KOPT-K1 (cell line): ENCODE measurements around the gene FMNL2.

ENCODE experiments used
- H3K27ac ChIP-seq: fragments of 200-600 bp; sonication (generic); 2 replicates; pipeline ENCODE4 v1.5.1; 2016; ENCODE audit warnings: antibody characterized with exemption, mild to moderate bottlenecking, low read depth, low read length; ENCODE audit not compliant: poor library complexity, severe bottlenecking
- H3K36me3 ChIP-seq: fragments of 200-600 bp; sonication (generic); 2 replicates; pipeline ENCODE4 v1.5.1; 2017; ENCODE audit warnings: antibody characterized with exemption, mild to moderate bottlenecking, low read length, moderate library complexity; ENCODE audit not compliant: insufficient read depth
- H3K9me3 ChIP-seq: fragments of 200-600 bp; sonication (generic); 2 replicates; pipeline ENCODE4 v1.5.1; 2017; ENCODE audit warnings: antibody characterized with exemption, low read length, mild to moderate bottlenecking; ENCODE audit not compliant: insufficient read depth, poor library complexity, severe bottlenecking

Gene FMNL2

DNA sequence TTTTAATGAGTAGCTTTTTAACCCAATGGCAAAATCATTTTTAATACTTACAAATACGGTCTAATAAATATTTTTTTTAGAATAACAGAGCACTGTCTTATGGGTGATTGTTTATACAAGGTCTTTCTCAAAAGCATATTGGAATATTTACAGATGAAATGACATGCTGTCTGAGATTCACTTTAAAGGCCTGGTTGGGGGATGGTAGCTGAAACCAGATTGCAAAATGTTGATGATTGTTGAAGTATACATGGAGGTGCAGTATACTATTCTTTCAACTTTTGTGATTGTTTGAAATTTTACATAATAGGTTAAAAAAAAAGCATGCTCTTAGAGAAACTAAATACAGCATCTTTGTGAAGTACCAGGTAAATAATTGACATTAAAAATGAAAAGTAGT lies 111.2 kb downstream of the FMNL2 start:
- no peaks in the 10 kb centered on the region for H3K9me3 ChIP-seq
- H3K36me3 ChIP-seq = no peaks in the 10 kb centered on the region
- H3K27ac ChIP-seq = no peak overlapping the region

DNA sequence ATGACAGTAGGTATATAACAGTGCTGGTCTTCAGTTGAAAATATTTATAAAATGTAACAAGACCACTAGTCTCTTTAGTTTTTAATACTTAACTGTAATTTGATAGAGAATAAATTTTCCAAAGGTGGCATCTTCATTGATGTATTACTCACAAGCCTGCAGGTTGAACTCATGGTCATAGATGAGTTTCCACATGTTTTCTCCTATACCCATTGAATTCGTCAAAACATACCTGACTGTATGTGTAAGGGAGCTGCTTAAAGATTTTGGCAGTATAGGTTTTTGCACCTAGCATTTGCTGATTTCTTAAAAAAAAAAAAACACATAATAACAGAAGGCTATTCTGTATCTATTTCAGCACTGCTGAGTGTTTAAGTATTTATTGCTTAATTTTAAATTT lies 112.9 kb downstream of the FMNL2 start:
- Histone ChIP-seq H3K36me3 (no peaks in the 10 kb centered on the region), H3K9me3 (no peaks in the 10 kb centered on the region), H3K27ac (no peak overlapping the region)

DNA sequence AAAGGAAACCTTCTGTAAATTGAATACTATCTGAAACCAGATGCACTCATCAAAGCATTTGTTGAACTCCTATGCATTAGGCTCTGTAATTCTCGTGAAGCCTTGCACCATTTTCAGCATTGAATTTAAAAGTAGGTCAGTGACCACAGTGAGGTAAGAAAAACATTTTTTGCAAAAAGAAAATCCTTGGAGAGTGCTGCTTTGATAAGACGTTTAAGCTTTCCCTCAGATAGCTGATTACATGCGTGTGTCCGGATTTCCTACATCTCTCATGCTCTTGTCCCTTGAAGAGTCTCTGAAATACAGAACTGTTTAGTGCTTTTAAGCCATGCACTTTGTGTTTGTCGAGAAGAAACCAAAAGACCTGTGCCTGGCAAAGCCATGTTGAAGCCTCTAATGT lies 113.6 kb downstream of the FMNL2 start:
- no peaks in the 10 kb centered on the region for H3K36me3 ChIP-seq
- H3K9me3 ChIP-seq = no peaks in the 10 kb centered on the region
- no peak overlapping the region for H3K27ac ChIP-seq

DNA sequence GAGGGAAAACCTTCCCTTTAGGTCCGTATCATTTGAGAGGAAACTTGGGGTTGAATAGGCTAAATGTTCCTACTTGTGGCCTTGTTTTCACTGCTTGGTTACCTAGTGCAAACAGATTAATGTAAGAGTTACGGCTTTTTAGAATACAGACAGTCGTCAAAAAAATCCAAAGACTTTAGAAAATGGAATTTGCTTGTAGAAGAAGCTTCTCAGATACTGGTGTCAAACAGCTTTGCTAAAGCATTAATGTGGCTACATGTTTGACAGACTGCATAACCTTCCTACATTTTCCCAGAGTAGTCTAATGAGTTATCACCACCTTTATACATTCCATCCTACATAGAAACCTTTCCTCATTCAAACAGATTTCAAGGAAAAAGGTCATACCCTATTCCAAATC lies 114.6 kb downstream of the FMNL2 start:
- no peak overlapping the region for H3K27ac ChIP-seq
- no peaks in the 10 kb centered on the region for H3K9me3 ChIP-seq
- H3K36me3 ChIP-seq = no peaks in the 10 kb centered on the region

DNA sequence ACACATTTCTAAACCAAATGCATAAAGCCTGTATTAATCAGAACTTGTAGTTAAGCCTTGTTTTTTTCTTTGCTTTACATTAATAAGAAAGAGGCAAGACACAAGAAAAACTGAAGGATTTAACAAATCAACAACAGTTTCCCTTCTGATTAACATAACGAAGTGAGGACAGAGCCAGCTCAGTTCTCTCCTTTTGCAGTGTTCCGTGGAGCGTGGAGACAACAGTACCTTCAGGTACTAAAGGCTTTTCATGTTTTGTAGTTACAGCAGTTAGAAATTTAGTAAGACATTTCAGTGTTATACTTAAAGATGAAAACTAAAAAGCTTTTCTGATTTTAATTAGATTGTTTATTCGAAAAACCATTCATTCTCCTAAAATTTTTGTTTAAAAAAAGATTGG lies 115.2 kb downstream of the FMNL2 start:
- Histone ChIP-seq H3K27ac (no peak overlapping the region), H3K36me3 (no peaks in the 10 kb centered on the region), H3K9me3 (no peaks in the 10 kb centered on the region)

DNA sequence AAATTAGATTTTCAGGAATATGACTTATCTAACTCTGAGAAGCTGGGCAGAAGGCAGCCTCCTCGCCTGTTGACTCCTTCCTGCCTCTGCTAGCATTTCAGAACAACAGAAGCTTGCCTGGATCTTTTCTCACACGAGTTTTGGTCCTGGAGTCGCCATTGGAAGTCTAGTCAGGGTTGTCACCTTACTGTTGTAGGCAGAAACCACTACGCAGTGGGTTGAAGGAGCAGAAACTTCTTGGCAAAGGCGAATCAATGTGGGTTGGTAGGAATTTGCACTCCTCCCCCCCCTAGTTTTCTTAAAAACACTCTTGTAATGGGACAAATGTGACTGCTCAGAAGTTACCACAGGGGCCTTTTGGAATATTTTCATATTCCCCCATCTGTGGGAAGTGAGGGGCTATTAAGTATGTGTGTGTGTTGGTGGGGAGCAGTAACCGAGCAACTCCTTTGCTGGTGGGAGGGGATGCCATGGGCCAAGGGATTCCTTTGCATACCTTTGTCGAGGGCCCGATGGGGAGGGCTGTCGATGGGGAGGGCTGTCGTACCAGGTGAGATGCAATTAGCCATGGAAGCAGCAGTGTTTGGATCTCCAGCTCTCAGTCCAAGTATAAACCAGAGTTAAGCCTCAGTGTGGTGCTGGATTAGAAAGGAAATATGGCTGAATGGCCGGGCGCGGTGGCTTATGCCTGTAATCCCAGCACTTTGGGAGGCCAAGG lies 117.4 kb downstream of the FMNL2 start:
- Histone ChIP-seq H3K9me3 (no peaks in the 10 kb centered on the region), H3K36me3 (no peaks in the 10 kb centered on the region), H3K27ac (no peak overlapping the region)

DNA sequence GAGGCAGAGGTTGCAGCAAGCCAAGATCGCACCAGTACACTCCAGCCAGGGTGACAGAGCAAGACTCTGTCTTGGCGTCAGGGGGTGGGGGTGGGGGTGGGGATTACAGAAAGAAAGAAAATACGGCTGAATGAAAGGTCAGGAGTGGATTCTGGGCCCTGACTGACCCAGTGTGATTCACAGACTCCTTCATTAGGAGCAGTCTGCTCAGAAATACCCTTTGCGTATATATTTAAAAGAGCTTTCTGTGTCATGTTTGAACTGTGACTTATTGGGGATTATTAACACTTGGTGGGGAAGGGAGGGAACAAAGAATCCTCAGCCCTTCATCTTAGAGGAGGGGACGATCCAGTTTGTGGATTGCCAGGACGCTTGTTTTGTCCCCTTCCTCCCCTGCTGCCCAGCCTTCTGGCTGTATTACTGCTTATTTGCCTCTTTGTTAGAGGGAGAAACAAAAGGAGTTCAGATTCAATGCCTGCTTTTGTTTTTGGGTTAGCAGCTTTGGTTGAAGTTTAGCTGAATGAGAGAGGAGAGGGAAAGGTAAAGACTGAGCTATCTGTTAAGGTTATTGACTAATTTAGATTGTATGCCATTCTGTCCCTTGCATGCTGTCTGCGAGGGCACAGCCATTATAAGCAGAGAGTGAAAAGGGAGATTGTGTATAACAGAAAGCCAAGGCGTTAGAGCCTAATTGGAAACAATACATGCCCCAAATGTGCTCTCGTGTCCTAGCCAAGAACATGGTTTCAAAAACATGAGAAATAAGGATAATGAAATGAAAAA lies 118.3 kb downstream of the FMNL2 start:
- Histone ChIP-seq H3K27ac (no peak overlapping the region), H3K36me3 (no peaks in the 10 kb centered on the region), H3K9me3 (no peaks in the 10 kb centered on the region)

DNA sequence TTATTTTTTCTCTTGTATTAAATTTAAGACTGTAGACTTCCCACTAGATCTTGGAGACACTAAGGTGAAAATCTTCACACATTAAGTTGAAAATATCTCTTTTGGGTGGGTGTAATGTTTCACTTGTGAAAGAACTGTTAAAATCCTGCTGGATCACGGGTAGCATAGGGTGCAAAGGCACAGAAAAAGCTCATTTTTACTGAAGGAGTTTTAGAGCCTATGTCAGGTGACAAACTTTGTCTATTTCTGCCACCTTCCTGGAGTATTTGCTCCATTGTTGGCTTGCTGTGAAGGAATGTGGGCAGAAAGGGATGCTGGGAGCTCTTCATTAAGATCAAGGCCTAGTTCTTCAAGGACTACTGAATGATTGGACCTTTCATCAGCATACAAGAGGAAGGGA lies 119.4 kb downstream of the FMNL2 start:
- no peak overlapping the region for H3K27ac ChIP-seq
- H3K9me3 ChIP-seq = no peaks in the 10 kb centered on the region
- H3K36me3 ChIP-seq = no peaks in the 10 kb centered on the region

DNA sequence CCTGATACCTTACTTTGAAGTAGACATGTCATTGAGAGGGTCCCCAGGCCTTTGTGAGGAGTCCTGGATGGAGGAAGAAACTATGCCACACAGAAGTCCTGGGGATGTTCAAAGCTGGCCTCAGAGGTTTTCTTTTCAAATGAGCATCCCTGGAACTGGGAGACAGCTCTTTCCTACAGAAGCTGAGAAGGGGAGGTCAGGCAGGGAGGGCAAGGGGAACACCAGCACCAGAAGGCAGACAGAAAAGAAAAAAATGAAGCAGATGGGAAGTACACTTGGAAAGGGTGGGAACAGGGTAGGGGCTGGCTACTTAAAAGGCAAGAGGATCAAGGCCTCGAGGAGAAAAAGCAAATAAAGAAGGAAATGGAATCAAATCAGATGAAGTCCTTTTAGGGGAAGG lies 120.0 kb downstream of the FMNL2 start:
- no peaks in the 10 kb centered on the region for H3K36me3 ChIP-seq
- H3K27ac ChIP-seq = no peak overlapping the region
- no peaks in the 10 kb centered on the region for H3K9me3 ChIP-seq

DNA sequence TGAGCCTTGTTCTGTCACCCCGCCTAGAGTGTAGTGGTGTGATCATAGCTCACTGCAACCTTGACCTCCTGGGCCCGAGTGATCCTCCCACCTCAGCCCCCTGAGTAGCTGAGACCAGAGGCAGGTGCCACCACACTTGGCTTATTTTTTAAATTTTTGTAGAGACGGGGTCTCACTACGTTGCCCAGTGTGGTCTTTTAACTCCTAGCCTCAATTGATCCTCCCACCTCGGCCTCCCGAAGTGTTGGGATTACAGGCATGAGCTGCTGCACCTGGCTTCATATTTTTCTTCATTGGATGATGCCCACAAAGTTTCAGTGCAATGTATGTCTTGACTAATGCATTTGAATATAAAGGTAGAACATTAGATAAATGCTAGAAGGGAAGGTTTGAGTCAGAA lies 120.8 kb downstream of the FMNL2 start:
- H3K27ac ChIP-seq = no peak overlapping the region
- H3K9me3 ChIP-seq = no peaks in the 10 kb centered on the region

DNA sequence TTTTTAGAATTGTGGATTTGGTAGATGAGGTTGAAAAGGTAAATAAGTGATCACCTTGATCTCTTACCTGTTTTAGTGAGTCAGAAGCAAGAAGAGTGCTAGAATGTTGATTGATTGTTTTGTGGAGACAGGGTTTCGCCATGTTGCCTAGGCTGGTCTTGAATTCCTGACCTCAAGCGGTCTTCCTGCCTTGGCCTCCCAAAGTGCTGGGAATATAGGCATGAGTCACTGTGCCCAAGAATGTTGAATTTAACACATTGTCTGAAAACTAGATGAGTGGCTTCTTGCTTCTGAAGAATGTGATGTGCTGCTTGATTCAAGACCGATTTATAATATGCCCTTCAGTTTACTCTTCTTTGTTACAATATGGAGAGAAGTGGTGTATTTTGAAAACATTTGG lies 121.3 kb downstream of the FMNL2 start:
- H3K9me3 ChIP-seq = no peaks in the 10 kb centered on the region
- no peaks in the 10 kb centered on the region for H3K36me3 ChIP-seq
- H3K27ac ChIP-seq = no peak overlapping the region

More for the DNA sequence above, 120.8 kb downstream of the FMNL2 start:
- H3K36me3 ChIP-seq = no peaks in the 10 kb centered on the region

DNA sequence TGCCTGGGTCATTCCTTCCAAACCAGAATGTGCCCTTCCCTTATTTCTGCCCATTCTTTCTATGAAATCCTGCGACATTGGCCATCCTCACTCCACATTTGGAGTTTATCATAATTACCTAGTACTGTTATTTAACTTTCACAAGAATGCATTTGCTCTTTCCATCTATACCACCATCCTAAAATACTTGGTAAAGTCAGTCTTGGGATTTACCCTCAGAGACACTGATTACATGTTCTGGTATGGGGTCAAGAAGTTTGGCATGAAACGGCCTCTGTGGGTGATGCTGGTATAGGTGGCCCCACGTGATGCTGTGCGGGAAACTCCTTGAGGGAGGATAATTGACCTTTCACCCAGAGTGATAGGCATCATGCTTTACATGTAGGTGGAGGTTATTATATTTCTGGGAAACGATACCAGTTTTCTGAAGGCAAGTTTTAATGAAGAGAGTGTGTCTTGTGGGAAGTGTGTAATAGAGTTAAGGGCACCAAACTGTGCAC lies 123.5 kb downstream of the FMNL2 start:
- H3K36me3 ChIP-seq = no peaks in the 10 kb centered on the region
- no peaks in the 10 kb centered on the region for H3K9me3 ChIP-seq
- H3K27ac ChIP-seq = no peak overlapping the region

DNA sequence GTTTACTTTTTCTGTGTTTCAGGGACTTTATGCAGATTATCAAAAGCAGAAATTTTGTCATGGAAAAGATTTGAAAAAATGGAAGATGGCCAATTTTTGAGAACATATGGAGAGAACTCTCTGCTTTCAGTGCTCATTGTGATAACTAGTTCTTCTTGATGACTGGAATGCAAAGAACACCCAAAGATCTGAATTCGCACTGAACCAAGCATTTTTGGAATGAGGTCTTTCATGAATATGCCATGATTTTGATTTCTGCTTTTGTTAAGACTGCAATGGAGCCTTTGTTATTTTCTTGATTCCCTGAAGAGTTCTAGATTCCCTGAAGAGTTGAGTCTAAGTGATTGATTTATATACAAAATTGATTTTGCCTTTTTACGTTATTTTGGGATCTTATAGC lies 124.1 kb downstream of the FMNL2 start:
- Histone ChIP-seq H3K27ac (no peak overlapping the region), H3K9me3 (no peaks in the 10 kb centered on the region), H3K36me3 (no peaks in the 10 kb centered on the region)

DNA sequence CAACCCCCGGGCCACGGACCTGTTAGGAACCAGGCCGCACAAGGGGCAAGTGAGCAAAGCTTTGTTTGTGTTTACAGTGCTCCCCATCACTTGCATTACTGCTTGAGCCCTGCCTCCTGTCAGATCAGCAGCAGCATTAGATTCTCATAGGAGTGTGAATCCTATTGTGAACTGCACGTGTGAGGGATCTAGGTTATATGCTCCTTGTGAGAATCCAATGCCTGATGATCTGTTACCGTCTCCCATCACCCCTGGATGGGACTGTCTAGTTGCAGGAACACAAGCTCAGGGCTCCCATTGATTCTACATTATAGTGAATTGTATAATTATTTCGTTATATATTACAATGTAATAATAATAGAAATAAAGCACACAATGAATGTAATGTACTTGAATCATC lies 125.6 kb downstream of the FMNL2 start:
- no peaks in the 10 kb centered on the region for H3K9me3 ChIP-seq
- H3K27ac ChIP-seq = no peak overlapping the region
- no peaks in the 10 kb centered on the region for H3K36me3 ChIP-seq

DNA sequence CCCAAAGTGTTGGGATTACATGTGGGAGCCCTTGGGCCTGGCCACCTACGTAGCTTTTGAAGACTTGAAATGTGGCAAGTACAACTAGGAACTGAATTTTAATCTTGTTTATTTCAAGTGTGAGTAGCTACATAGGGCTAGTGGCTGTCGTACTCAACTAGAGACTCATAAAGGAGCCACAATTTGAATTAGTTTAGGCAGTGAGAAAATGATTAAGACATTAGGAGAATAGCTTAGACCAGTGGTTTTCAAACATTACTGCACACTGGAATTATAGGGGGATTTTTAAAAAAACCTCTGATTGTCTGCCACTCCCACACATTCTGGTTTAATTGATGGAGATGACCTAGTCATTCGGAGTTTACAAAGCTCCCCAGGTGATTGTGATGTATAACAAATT lies 127.1 kb downstream of the FMNL2 start:
- no peak overlapping the region for H3K27ac ChIP-seq
- H3K36me3 ChIP-seq = no peaks in the 10 kb centered on the region
- no peaks in the 10 kb centered on the region for H3K9me3 ChIP-seq

DNA sequence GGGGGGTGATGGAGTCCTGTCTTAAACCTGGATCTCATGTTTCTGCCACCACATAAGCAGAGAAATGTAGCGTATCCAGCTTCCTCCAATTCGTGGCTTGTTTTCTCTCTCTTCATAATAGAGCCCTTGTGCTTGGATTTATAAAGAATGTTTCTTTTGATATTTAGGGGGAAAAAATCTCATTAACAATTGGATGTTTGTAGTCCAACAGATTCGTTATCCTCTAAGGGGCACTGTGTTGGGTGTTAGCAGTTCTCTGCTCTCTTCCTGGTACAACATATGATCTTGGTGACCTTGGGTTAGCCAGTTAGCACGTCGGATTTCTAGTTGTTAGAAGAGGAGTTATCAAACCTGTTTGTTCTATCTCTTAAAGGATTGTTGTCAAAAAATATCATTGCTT lies 127.8 kb downstream of the FMNL2 start:
- no peaks in the 10 kb centered on the region for H3K9me3 ChIP-seq
- H3K36me3 ChIP-seq = no peaks in the 10 kb centered on the region
- H3K27ac ChIP-seq = no peak overlapping the region
